Uterus (tissue), 2 donors: Measurements from ENCODE around the gene USP7.

Source experiments
- CTCF ChIP-seq, 4 experiments: fragments of 200-600 bp in 2 of 4; fragments of 450-650 bp in 2 of 4; sonication (generic) in 2 of 4; IDR thresholded peaks; one replicate each; pipeline ENCODE4 v1.5.1; 2016 to 2019; ENCODE audit warnings: antibody characterized with exemption in 4 of 4, mild to moderate bottlenecking in 2 of 4, moderate library complexity in 1 of 4
- POLR2A ChIP-seq, 2 donors: fragments of 450-650 bp; IDR thresholded peaks; one replicate each; pipeline ENCODE4 v1.6.1; 2016; ENCODE audit warnings: antibody characterized with exemption in 2 of 2, mild to moderate bottlenecking in 1 of 2, moderate library complexity in 1 of 2

DNA sequence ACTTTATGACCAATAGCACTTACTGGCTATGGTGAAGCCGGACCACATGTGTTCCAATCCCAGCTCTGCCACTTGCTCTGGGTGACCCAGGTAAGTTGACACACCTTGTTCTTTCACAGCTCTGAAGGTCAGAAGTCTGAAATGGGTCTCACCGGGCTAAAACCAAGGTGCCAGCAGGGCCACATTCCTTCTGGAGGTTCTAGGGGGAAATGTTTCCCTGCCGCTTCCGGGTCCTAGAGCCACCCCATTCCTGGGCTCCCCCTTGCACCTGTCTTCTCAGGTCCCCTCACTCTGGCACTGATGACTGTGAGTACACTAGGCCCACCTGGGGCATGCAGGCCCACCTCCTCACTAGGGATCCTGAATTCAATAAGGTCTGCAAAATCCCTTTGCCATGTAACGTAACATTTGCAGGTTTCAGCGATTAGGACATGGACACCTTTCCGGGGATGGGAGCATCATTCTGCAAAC lies 11.4 kb downstream of the USP7 start:
- TF ChIP-seq POLR2A (IDR thresholded peaks at IDR 0.05) (no peak), CTCF (IDR thresholded peaks at IDR 0.05) (no peak)
